Esophagus muscularis mucosa (tissue), 4 donors: ENCODE measurements around the gene PAQR8. TPM values are rescaled to one million over a fixed set of nuclear protein-coding genes. Genes with fewer than 3 reads are reported as not detected.
"Not testable (repeated sequence)": the region's sequence is repeated elsewhere in the genome, so short reads cannot be mapped to it uniquely, and the experiment has no call there.

Experiments used
- DNase-seq: peaks from one replicate; pipeline ENCODE4 v3.0.0-alpha.2; 2017; ENCODE audit errors: extremely low spot score
- H3K27ac ChIP-seq, 4 donors: fragments of 200-600 bp; sonication (generic); replicated peaks in 1 of 4; 1 replicate in 3 of 4; 2 replicates in 1 of 4; pipeline ENCODE4 v1.5.1; 2016 to 2019; ENCODE audit warnings: mild to moderate bottlenecking in 1 of 4
- H3K27me3 ChIP-seq, 4 donors: fragments of 200-600 bp; sonication (generic); one replicate each; pipeline versions ENCODE4 v1.5.1 to v1.6.0; 2016 to 2019
- H3K36me3 ChIP-seq, 4 donors: fragments of 200-600 bp; sonication (generic); one replicate each; pipeline ENCODE4 v1.5.1; 2016 to 2019
- H3K4me1 ChIP-seq, 4 donors: fragments of 200-600 bp; sonication (generic); one replicate each; pipeline ENCODE4 v1.5.1; 2016 to 2019
- H3K4me3 ChIP-seq, 4 donors: fragments of 200-600 bp; sonication (generic); 1 replicate in 2 of 4; 2 replicates in 2 of 4; pipeline ENCODE4 v1.5.1; 2016 to 2019; ENCODE audit warnings: mild to moderate bottlenecking in 4 of 4, moderate library complexity in 1 of 4
- H3K9me3 ChIP-seq, 4 donors: fragments of 200-600 bp; sonication (generic); 1 replicate in 3 of 4; 2 replicates in 1 of 4; pipeline ENCODE4 v1.5.1; 2016 to 2019
- CTCF ChIP-seq, 3 experiments: fragments of 200-600 bp in 2 of 3; fragments of 450-650 bp in 1 of 3; sonication (generic) in 2 of 3; IDR thresholded peaks; one replicate each; pipeline ENCODE4 v1.5.1; 2017 to 2019; ENCODE audit warnings: antibody characterized with exemption in 3 of 3, mild to moderate bottlenecking in 2 of 3, moderate library complexity in 1 of 3
- EP300 ChIP-seq: sonication (generic); formaldehyde crosslinking; IDR thresholded peaks from one replicate; pipeline ENCODE4 v1.6.1; 2017; ENCODE audit warnings: antibody characterized with exemption
- POLR2A ChIP-seq: fragments of 450-650 bp; IDR thresholded peaks from one replicate; pipeline ENCODE4 v1.6.1; 2017; ENCODE audit warnings: antibody characterized with exemption, moderate library complexity, mild to moderate bottlenecking, low read depth
- POLR2AphosphoS5 ChIP-seq, 2 donors: sonication (generic); formaldehyde crosslinking; IDR thresholded peaks; one replicate each; pipeline ENCODE4 v1.6.1; 2017; ENCODE audit warnings: antibody characterized with exemption in 2 of 2
- WGBS: methylation state at CpG from one replicate; pipeline ENCODE4 v1.1.5; 2018; 5-methylcytosine and 5-hydroxymethylcytosine counted together
- intact Hi-C: fragments of 100-400 bp; cut with DNase I; formaldehyde crosslinking; loops from one replicate; pipeline ENCODE4 v1.15.1; 2023
- total RNA-seq, 4 donors: library from RNA; depleted of rRNA; stranded (reverse); fragments of >200 nt; gene quantifications; one replicate each; pipeline versions ENCODE4 v1.1.0 to v1.2.1, GENCODE V29; 2016

Gene PAQR8
- total RNA-seq, 4 donors from 2014 or later, result 11.1 to 32.5 (median 14.2) TPM

DNA sequence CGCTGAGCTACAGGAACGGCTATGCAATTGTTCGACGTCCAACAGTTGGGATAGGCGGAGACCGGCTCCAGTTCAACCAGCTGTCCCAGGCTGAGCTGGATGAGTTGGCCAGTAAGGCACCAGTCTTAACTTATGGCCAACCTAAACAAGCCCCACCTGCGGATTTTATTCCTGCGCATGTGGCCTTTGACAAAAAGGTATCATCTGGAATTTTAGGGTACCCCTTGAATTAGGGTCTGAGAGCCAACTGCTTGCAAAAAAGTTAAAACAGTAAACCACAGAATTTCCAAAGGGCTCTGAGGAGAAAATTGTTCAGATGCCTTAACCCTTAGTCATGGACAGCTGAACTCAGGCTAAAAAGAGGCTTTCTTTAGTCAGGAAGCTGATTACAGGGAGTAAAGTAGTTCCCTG lies 62.0 kb downstream of the PAQR8 start:
- WGBS, result 76% methylated on average over 8 of the region's 8 CpGs
- H3K4me1 ChIP-seq, result peaks cover 12 to 22% (median 16%) of the 10 kb centered on the region in 4 donors
- peak overlapping the region in 3 of 4 donors; percentile 32 to 52 (median 41) for H3K27ac ChIP-seq
- peaks cover 0 to 4% (median 0%) of the 10 kb centered on the region in 4 donors for H3K27me3 ChIP-seq
- DNase-seq, result no peak
- intact Hi-C loops, result loop anchor here (5.0 kb wide), 1 partner anchor 73 kb away; no protein-coding TSS in a partner anchor
- H3K36me3 ChIP-seq, result peaks cover 0 to 8% (median 3%) of the 10 kb centered on the region in 4 donors
- no peaks in the 10 kb centered on the region for H3K9me3 ChIP-seq
- H3K4me3 ChIP-seq, result no peak overlapping the region
- peak in 1 of 2 donors; percentile 24 for TF ChIP-seq POLR2AphosphoS5 (IDR thresholded peaks at IDR 0.05)
- no peak for TF ChIP-seq POLR2A
- no peak for TF ChIP-seq CTCF (IDR thresholded peaks at IDR 0.05)

GRCh38 chr6:52424513-52424912 lies 62.6 kb downstream of the PAQR8 start:
- Histone ChIP-seq H3K9me3 (no peaks in the 10 kb centered on the region), H3K27me3 (peaks cover 0 to 4% (median 0%) of the 10 kb centered on the region in 4 donors), H3K27ac (peak overlapping the region in 1 of 4 donors; percentile 3), H3K36me3 (peaks cover 0 to 8% (median 3%) of the 10 kb centered on the region in 4 donors), H3K4me1 (peaks cover 7 to 17% (median 12%) of the 10 kb centered on the region in 4 donors), H3K4me3 (no peak overlapping the region)
- 81% methylated on average over 2 of the region's 2 CpGs for WGBS
- intact Hi-C loops, result loop anchor here (5.0 kb wide), 1 partner anchor 73 kb away; no protein-coding TSS in a partner anchor
- DNase-seq, result no peak
- TF ChIP-seq CTCF (IDR thresholded peaks at IDR 0.05) (no peak), EP300 (no peak), POLR2A (no peak), POLR2AphosphoS5 (IDR thresholded peaks at IDR 0.05) (no peak)

DNA sequence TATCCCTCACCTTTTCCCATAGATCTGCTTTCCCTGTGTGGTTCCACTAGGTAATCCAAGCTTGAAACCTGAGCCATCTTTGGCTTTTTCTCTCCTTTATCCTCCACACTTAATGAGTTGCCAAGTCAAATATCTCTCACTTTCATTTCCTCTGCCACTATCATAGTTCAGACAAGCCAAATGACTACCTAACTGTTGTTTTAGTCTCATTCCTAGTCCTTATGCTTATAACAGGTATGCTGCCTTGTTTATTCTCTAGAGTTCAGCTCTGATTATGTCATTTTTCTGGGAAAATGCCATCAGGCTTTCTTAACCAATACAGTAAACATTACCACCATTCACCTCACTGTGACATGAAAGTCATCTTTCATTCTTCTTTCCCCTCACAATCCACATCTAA lies 64.7 kb downstream of the PAQR8 start:
- no peak for DNase-seq
- Histone ChIP-seq H3K27me3 (no peaks in the 10 kb centered on the region), H3K36me3 (peaks cover 0 to 12% (median 3%) of the 10 kb centered on the region in 4 donors), H3K9me3 (no peaks in the 10 kb centered on the region), H3K4me1 (peaks cover 0 to under 1% (median 0%) of the 10 kb centered on the region in 4 donors), H3K27ac (no peak overlapping the region), H3K4me3 (no peak overlapping the region)
- TF ChIP-seq EP300, result no peak
- TF ChIP-seq POLR2AphosphoS5 (IDR thresholded peaks at IDR 0.05), result no peak
- TF ChIP-seq POLR2A, result no peak
- no peak for TF ChIP-seq CTCF (IDR thresholded peaks at IDR 0.05)
- intact Hi-C loops, result no loop called here

DNA sequence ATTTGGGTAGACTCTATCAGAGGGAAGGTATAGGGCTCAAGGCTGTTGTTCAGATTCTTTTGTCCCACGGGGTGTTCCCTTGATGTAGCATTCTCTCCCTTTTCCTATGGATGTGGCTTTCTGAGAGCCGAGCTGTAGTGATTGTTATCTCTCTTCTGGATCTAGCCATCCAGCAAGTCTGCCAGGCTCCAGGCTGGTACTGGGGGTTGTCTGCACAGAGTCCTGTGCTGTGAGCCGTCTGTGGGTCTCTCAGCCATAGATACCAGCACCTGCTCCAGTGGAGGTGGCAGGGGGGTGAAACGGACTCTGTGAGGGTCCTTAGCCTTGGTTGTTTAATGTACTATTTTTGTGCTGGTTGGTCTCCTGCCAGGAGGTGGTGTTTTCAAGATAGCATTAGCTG lies 71.3 kb downstream of the PAQR8 start:
- DNase-seq, intact Hi-C loops: not testable (repeated sequence)

DNA sequence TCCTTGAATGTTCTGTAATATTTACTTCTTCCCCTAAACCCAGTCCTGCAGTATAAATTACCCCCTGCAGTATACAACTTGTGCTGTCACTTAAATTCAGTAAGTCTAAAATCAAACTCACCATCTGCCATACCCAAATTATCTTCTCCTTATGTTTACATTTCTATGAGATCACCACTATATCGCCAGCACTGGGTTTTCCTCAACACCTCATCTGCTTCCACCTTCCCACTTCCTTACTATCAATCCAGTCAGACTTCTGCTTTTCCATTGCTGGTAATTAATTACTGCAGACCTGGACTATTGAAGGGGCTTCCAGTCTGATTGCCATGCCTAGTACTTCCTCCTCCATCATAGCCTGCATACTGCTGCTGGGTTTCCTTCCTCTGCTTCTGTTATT lies 73.4 kb downstream of the PAQR8 start:
- intact Hi-C loops, result no loop called here
- Histone ChIP-seq H3K27me3 (no peaks in the 10 kb centered on the region), H3K36me3 (peaks cover 0 to 20% (median 8%) of the 10 kb centered on the region in 4 donors), H3K4me3 (no peak overlapping the region), H3K9me3 (no peaks in the 10 kb centered on the region), H3K27ac (no peak overlapping the region), H3K4me1 (no peaks in the 10 kb centered on the region)
- 68% methylated on average over 1 of the region's 1 CpG for WGBS
- TF ChIP-seq POLR2A (no peak), EP300 (no peak), CTCF (IDR thresholded peaks at IDR 0.05) (no peak), POLR2AphosphoS5 (IDR thresholded peaks at IDR 0.05) (no peak)
- DNase-seq, result no peak

More for the DNA sequence above, 71.3 kb downstream of the PAQR8 start:
- H3K4me1 ChIP-seq, H3K27me3 ChIP-seq, H3K27ac ChIP-seq, H3K4me3 ChIP-seq, H3K9me3 ChIP-seq, H3K36me3 ChIP-seq: not testable (repeated sequence)
- 90% methylated on average over 4 of the region's 4 CpGs for WGBS
